BLaER1 treated with 17β-estradiol and CSF1 and Interleukin-3, amounts not matched to agents 10 nM and 100 nM (cell line): ENCODE results near the gene SLCO3A1.

Experiments used
- H3K27ac ChIP-seq, 11 experiments: shearing (Covaris generic); formaldehyde crosslinking; 2 replicates each; pipeline ENCODE4 v1.8.1; 2022
- H3K27me3 ChIP-seq, 11 experiments: shearing (Covaris generic); formaldehyde crosslinking; 2 replicates each; pipeline ENCODE4 v1.8.1; 2022
- H3K36me3 ChIP-seq, 11 experiments: shearing (Covaris generic); formaldehyde crosslinking; 2 replicates each; pipeline ENCODE4 v1.8.1; 2022
- H3K4me1 ChIP-seq, 10 experiments: shearing (Covaris generic); formaldehyde crosslinking; 2 replicates each; pipeline ENCODE4 v1.8.1; 2022
- H3K4me2 ChIP-seq, 11 experiments: shearing (Covaris generic); formaldehyde crosslinking; 2 replicates each; pipeline ENCODE4 v1.8.1; 2022
- H3K4me3 ChIP-seq, 10 experiments: shearing (Covaris generic); formaldehyde crosslinking; 2 replicates each; pipeline ENCODE4 v1.8.1; 2022
- H3K9ac ChIP-seq, 11 experiments: shearing (Covaris generic); formaldehyde crosslinking; 2 replicates each; pipeline ENCODE4 v1.8.1; 2022
- H3K9me3 ChIP-seq, 11 experiments: shearing (Covaris generic); formaldehyde crosslinking; replicated peaks in 1 of 11; 2 replicates each; pipeline ENCODE4 v1.8.1; 2022
- H4K20me1 ChIP-seq, 11 experiments: shearing (Covaris generic); formaldehyde crosslinking; 2 replicates each; pipeline ENCODE4 v1.8.1; 2022
- Cebpa-rat ChIP-seq, 11 experiments: shearing (Covaris generic); IDR thresholded peaks; 2 replicates each; pipeline ENCODE4 v1.8.1; 2022

The SLCO3A1 gene

DNA sequence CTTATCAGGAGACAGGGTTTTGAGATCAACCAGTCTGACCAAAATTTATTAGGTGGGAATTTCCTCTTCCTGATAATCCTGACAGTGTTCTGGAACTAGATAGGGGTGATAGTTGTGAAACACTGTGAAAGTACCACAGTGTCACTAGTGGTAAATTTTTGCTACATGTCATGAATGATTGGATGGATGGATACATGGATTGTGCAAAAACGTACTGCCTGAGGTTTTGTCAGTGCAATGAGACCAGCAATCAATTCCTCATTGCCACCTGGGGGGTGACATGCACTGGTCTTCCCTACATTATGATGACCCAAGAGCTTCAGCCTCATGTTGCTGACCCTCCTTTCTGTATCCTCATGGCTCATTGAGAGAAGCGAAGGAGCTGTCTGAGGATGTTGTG, 123.5 kb downstream of the SLCO3A1 start:
- H3K4me3 ChIP-seq = no peak overlapping the region
- H3K4me2 ChIP-seq = no peak overlapping the region
- H3K4me1 ChIP-seq = peaks cover 17 to 29% (median 23%) of the 10 kb centered on the region in 10 experiments
- H3K9me3 ChIP-seq = no peaks in the 10 kb centered on the region
- H3K9ac ChIP-seq = no peak overlapping the region
- TF ChIP-seq Cebpa-rat (IDR thresholded peaks at IDR 0.05) = no peak
- H4K20me1 ChIP-seq = peaks cover 0 to 27% (median 13%) of the 10 kb centered on the region in 11 experiments; a peak in 9 of 22 replicates
- H3K27ac ChIP-seq = no peak overlapping the region
- no peaks in the 10 kb centered on the region for H3K27me3 ChIP-seq
- no peaks in the 10 kb centered on the region for H3K36me3 ChIP-seq

DNA sequence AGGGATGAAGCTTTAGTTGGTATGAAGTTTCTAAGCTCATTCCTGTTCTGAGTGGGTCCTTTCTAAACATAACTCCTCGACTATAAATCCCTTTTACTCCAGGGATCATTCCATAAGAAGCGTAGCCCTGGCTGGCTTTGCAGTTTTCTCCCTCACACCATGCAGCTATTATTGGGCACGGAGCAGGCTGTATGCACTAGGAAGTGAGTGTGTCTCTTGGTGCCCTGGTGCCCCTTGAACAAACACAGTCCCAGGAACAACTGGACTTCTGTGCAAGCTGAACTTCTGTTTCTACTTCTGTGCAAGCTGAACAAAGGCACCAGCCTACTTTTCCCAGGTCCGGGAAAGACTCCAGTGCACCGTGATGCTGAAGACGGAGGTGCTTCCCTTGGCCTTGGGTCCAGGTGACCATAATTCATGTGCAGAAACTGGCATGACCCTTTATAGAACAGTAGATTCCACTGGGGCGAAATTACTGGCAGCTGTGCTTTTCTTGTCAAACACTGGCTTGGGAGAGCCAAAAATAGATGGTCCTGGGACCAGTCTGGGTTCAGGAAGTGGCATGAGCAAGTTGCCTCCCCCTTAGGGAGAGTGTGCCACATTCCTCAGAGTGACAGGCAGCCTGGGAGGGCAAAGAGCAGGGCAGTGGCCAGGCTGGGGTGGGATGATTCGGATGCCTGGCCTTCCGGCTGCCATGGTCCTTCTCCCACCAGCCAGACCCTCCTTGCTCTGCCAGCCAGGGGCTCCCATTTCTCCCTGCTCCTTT, 127.2 kb downstream of the SLCO3A1 start:
- H3K4me1 ChIP-seq = peaks cover 2 to 14% (median 9%) of the 10 kb centered on the region in 10 experiments; a peak in 19 of 20 replicates
- no peak overlapping the region for H3K9ac ChIP-seq
- no peaks in the 10 kb centered on the region for H3K27me3 ChIP-seq
- peak overlapping the region in 9 of 11 experiments; percentile 10 to 56 (median 34); a peak in 13 of 22 replicates for H3K4me2 ChIP-seq
- H3K4me3 ChIP-seq = no peak overlapping the region
- H3K36me3 ChIP-seq = no peaks in the 10 kb centered on the region
- H4K20me1 ChIP-seq = peaks cover 0 to 20% (median 4%) of the 10 kb centered on the region in 11 experiments; a peak in 8 of 22 replicates
- no peaks in the 10 kb centered on the region for H3K9me3 ChIP-seq
- H3K27ac ChIP-seq = no peak overlapping the region
- no peak for TF ChIP-seq Cebpa-rat (IDR thresholded peaks at IDR 0.05)

DNA sequence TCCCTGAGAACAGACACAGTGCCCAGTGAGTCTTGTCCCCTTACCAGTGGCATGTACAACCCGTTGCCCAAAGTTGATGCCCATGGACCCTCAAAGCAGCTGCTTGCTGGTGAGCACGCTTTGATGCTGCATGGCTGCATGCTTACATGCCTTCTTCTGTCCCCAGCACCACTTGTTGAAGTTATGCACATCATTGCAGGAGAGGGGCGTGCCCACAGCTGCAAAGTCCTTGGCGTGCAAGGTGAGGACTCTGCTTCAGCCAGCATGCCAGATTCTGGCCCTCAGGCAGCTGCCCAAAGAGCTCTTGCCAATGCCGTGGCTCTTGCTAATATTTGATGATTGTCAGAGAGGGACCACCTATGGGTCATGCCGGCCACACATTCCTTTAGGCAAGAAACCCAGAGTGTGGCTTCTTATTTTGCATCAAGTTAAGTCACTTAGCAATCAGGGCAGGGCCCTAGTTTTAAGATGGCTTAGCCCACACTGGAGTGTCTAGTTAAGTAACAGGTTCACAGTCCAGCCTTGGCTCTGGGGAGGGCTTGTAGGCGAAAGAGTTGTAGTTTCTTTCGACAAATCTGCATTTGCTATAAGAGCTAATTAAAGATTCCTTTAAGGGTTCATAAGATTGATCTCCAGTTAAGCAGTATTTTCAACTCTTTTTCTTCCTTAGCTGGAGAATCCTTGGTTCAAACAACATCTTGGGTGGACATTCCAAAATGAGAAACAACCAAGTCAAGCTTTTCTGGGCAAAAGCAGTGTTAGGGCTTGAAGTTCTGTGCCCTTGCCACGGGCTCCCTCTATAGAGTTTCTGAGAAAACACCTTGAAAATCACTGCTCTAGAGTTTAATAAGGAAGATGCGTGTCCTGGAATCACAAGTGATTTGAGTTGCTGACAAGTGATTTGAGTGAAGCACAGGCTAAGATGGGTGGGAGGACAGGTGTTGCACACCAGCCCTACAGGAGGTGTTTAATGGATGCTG, 128.6 kb downstream of the SLCO3A1 start:
- Histone ChIP-seq H4K20me1 (peaks cover 0 to 22% (median 4%) of the 10 kb centered on the region in 11 experiments; a peak in 6 of 22 replicates), H3K9ac (no peak overlapping the region), H3K4me3 (no peak overlapping the region), H3K27me3 (no peaks in the 10 kb centered on the region), H3K4me2 (no peak overlapping the region), H3K36me3 (no peaks in the 10 kb centered on the region), H3K9me3 (no peaks in the 10 kb centered on the region), H3K27ac (no peak overlapping the region), H3K4me1 (peaks cover 0 to 13% (median 8%) of the 10 kb centered on the region in 10 experiments; a peak in 15 of 20 replicates)
- no peak for TF ChIP-seq Cebpa-rat (IDR thresholded peaks at IDR 0.05)

DNA sequence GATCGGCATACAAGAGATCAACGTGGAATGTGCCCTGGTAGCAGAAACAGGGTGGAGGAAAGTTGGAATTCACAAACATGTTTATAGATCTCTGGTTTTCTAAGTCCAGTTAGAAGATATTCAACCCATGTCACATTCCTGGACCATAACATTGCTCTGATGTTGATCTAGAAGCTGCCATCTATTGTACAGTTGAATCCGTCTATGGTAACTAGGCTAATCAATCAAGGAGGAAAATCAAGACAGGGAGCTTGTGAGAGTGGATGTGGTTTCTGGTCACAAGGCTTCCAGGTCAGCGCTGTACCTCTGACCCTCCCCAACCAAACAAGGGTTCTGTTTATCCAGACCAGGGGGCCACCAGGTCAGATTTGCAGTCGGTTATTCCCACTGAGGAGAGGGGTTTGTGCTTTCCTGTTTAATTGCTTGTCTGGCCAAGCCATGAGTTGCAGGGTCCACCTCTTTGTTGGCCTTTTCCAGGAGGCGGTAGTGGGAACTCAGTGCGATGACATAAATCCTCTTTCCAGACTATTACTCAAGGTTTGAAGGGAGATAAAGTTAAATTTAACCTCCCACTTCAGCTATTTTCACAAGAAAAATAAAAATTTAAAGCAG, 130.3 kb downstream of the SLCO3A1 start:
- no peaks in the 10 kb centered on the region for H3K27me3 ChIP-seq
- no peak overlapping the region for H3K27ac ChIP-seq
- H3K36me3 ChIP-seq = no peaks in the 10 kb centered on the region
- peaks cover 0 to 13% (median 8%) of the 10 kb centered on the region in 10 experiments; a peak in 15 of 20 replicates for H3K4me1 ChIP-seq
- H4K20me1 ChIP-seq = peaks cover 0 to 22% (median 0%) of the 10 kb centered on the region in 11 experiments; a peak in 6 of 22 replicates
- H3K4me2 ChIP-seq = no peak overlapping the region
- H3K4me3 ChIP-seq = no peak overlapping the region
- no peak overlapping the region for H3K9ac ChIP-seq
- no peaks in the 10 kb centered on the region for H3K9me3 ChIP-seq
- no peak for TF ChIP-seq Cebpa-rat (IDR thresholded peaks at IDR 0.05)

DNA sequence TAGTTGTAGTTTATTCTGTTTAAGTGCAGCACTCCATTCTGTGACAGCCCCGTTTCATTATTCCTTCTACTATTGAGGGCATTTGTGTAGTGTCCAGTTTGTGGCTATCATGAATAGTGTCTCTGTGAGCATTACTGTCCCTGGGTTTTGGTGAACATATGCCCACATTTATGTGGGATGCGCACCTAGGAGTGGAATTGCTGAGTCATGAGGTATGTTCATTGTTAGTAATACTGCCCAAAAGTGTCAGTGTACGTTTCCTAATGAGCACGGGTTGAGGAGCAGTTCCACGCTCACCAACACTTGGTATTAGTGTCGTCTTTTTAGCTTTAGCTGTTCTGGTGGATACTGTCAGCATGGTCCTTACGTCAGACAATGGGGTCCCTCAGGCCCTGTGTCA, 131.8 kb downstream of the SLCO3A1 start:
- Histone ChIP-seq H3K4me1 (peaks cover 2 to 14% (median 9%) of the 10 kb centered on the region in 10 experiments; a peak in 16 of 20 replicates), H4K20me1 (peaks cover 0 to 22% (median 0%) of the 10 kb centered on the region in 11 experiments; a peak in 6 of 22 replicates), H3K4me2 (no peak overlapping the region), H3K4me3 (no peak overlapping the region), H3K9me3 (no peaks in the 10 kb centered on the region), H3K27ac (no peak overlapping the region), H3K36me3 (no peaks in the 10 kb centered on the region), H3K9ac (no peak overlapping the region), H3K27me3 (no peaks in the 10 kb centered on the region)
- TF ChIP-seq Cebpa-rat (IDR thresholded peaks at IDR 0.05) = no peak

DNA sequence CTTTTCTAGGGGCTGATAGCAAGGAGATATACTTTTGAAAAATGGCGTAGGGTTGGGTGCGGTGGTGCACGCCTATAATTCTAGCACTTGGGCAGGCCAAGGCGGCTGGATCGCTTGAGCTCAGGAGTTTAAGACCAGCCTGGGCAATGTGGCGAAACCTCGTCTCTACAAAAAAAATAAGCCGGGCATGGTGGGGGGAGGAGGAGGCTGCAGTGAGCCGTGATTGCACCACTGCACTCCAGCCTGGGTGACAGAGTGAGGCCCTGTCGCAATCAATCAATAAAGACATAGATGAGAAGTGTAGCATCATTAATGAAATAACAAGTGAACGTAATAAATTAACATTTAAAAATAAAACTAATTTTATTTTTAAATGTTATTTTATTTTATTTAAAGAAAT, 134.6 kb downstream of the SLCO3A1 start:
- Histone ChIP-seq H3K4me3 (no peak overlapping the region), H3K9ac (no peak overlapping the region), H3K4me1 (peaks cover 0 to 13% (median 7%) of the 10 kb centered on the region in 10 experiments; a peak in 8 of 20 replicates), H3K36me3 (no peaks in the 10 kb centered on the region), H4K20me1 (peaks cover 0 to 17% (median 0%) of the 10 kb centered on the region in 11 experiments; a peak in 5 of 22 replicates), H3K27ac (no peak overlapping the region), H3K9me3 (no peaks in the 10 kb centered on the region), H3K27me3 (no peaks in the 10 kb centered on the region), H3K4me2 (no peak overlapping the region)
- no peak for TF ChIP-seq Cebpa-rat (IDR thresholded peaks at IDR 0.05)

DNA sequence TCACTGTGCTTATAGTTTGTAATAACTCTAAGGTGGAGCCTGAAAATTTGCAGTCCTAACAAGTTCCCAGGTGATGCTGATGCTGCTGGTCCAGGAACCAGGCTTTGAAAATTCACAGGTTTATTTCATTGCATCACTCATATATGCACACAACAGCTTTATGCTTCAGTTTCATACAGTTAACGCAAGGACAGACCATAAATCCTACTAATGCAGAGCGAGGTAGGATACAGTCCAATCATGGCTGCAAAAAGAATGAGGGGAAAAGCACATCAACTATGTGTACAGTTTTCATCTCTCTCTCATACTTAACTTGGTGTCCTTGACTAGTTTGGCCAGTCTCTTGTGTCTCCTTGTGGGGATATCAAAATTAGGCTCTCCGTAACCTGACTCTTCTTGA, 135.1 kb downstream of the SLCO3A1 start:
- H3K27ac ChIP-seq = no peak overlapping the region
- H3K27me3 ChIP-seq = no peaks in the 10 kb centered on the region

DNA sequence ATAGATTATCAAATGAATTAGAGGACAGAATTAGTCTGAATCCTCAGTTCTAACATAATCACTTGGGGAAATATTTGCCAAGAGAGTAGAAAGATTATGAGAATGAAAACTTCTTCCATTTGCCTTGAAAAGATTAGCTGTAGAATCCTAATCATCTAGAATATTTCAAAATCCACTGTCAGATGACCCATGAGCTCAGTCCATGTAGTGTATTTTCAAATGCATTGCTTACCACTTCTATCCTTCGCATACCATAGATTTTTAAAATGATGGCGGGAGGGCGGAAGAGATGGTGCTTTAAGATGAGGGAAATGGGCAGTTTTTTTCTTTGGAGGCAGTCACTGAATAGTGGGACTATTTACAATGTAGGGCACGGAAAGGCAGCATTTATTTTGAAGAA, 136.3 kb downstream of the SLCO3A1 start:
- Histone ChIP-seq H3K36me3 (0 out of 22 replicates have a peak, but pooled peaks cover 0 to 5% (median 0%) of the 10 kb centered on the region in 11 experiments), H3K4me2 (peak overlapping the region in 4 of 11 experiments; percentile 14 to 34 (median 26); a peak in 1 of 22 replicates), H3K4me3 (no peak overlapping the region), H3K9ac (no peak overlapping the region), H3K27ac (no peak overlapping the region), H3K4me1 (peaks cover 0 to 15% (median 7%) of the 10 kb centered on the region in 10 experiments; a peak in 8 of 20 replicates), H4K20me1 (peaks cover 0 to 16% (median 0%) of the 10 kb centered on the region in 11 experiments; a peak in 5 of 22 replicates), H3K9me3 (no peaks in the 10 kb centered on the region), H3K27me3 (no peaks in the 10 kb centered on the region)
- TF ChIP-seq Cebpa-rat (IDR thresholded peaks at IDR 0.05) = no peak

More for the DNA sequence above, 135.1 kb downstream of the SLCO3A1 start:
- Histone ChIP-seq H3K36me3 (no peaks in the 10 kb centered on the region), H3K9ac (no peak overlapping the region), H3K4me1 (peaks cover 0 to 15% (median 7%) of the 10 kb centered on the region in 10 experiments; a peak in 8 of 20 replicates), H3K4me2 (no peak overlapping the region), H4K20me1 (peaks cover 0 to 16% (median 0%) of the 10 kb centered on the region in 11 experiments; a peak in 5 of 22 replicates), H3K4me3 (no peak overlapping the region), H3K9me3 (no peaks in the 10 kb centered on the region)
- no peak for TF ChIP-seq Cebpa-rat (IDR thresholded peaks at IDR 0.05)
